Glutamatergic neuron (in vitro differentiated cells): ENCODE data around the gene ANP32E. TPM values are rescaled to one million over a fixed set of nuclear protein-coding genes. Genes with fewer than 3 reads are reported as not detected.
"Not testable (repeated sequence)": the region's sequence is repeated elsewhere in the genome, so short reads cannot be mapped to it uniquely, and the experiment has no call there.

Source experiments
- DNase-seq: peaks from one replicate; pipeline ENCODE4 v3.0.0; 2022
- H3K27ac Mint-ChIP-seq: one replicate; pipeline ENCODE4 v1.8.0; 2020; ENCODE audit warnings: mild to moderate bottlenecking, mixed read lengths, inconsistent platforms; ENCODE audit not compliant: unreplicated experiment
- H3K27me3 Mint-ChIP-seq: one replicate; pipeline ENCODE4 v1.8.0; 2020; ENCODE audit warnings: mild to moderate bottlenecking, moderate library complexity, mixed read lengths, inconsistent platforms; ENCODE audit not compliant: unreplicated experiment
- H3K36me3 Mint-ChIP-seq: one replicate; pipeline ENCODE4 v1.8.0; 2020; ENCODE audit warnings: mild to moderate bottlenecking, mixed read lengths, inconsistent platforms; ENCODE audit not compliant: unreplicated experiment
- H3K4me1 Mint-ChIP-seq: one replicate; pipeline ENCODE4 v1.8.0; 2020; ENCODE audit warnings: mild to moderate bottlenecking, low read depth, mixed read lengths, inconsistent platforms; ENCODE audit not compliant: unreplicated experiment
- H3K4me3 Mint-ChIP-seq: one replicate; pipeline ENCODE4 v1.8.0; 2020; ENCODE audit warnings: mild to moderate bottlenecking, mixed read lengths, inconsistent platforms; ENCODE audit not compliant: unreplicated experiment
- H3K9me3 Mint-ChIP-seq: one replicate; pipeline ENCODE4 v1.8.0; 2020; ENCODE audit warnings: mild to moderate bottlenecking, moderate library complexity, mixed read lengths, inconsistent platforms; ENCODE audit not compliant: unreplicated experiment
- total RNA-seq: library from RNA; stranded (reverse); fragmentation: NEBNext Ultra II Directional; extraction: Animal tissue kit (Norgen Biotek cat#: 25700); gene quantifications from one replicate; pipeline ENCODE4 v1.2.1, GENCODE V29; 2021; ENCODE audit not compliant: unreplicated experiment
- TF ChIP-seq, protein P1 (sequence below): fragments of 200-600 bp; sonication (generic); IDR thresholded peaks from one replicate; pipeline ENCODE4 v1.5.0; 2021; ENCODE audit not compliant: partially characterized antibody, unreplicated experiment

The ANP32E gene
- total RNA-seq, 1 donor from 2014 or later, result 24.3 TPM

DNA sequence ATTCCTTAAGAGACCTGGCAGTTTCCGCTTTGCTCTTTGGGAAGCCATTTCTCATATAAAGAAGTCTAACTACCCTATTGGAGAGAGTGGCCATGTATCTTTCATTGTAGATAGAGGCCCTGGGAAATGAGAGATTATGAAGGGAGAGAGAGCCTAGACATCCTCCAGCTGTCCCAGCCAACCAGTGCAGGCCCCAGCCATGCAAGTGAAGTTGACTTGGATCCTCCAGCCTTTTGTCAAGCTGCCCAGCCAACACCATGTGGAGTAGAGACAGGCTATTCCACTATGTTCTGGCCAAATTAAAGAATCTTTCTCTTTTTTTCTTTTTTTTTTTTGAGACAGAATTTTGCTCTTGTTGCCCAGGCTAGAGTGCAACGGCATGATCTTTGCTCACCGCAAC is 7.1 kb upstream of the ANP32E start:
- Mint-ChIP-seq H3K27me3 (no peaks in the 10 kb centered on the region), H3K9me3 (no peaks in the 10 kb centered on the region), H3K36me3 (no peaks in the 10 kb centered on the region), H3K4me1 (no peaks in the 10 kb centered on the region), H3K4me3 (no peak overlapping the region), H3K27ac (no peak overlapping the region)
- TF ChIP-seq, protein P1, sequence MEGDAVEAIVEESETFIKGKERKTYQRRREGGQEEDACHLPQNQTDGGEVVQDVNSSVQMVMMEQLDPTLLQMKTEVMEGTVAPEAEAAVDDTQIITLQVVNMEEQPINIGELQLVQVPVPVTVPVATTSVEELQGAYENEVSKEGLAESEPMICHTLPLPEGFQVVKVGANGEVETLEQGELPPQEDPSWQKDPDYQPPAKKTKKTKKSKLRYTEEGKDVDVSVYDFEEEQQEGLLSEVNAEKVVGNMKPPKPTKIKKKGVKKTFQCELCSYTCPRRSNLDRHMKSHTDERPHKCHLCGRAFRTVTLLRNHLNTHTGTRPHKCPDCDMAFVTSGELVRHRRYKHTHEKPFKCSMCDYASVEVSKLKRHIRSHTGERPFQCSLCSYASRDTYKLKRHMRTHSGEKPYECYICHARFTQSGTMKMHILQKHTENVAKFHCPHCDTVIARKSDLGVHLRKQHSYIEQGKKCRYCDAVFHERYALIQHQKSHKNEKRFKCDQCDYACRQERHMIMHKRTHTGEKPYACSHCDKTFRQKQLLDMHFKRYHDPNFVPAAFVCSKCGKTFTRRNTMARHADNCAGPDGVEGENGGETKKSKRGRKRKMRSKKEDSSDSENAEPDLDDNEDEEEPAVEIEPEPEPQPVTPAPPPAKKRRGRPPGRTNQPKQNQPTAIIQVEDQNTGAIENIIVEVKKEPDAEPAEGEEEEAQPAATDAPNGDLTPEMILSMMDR, result no peak
- DNase-seq, result no peak

DNA sequence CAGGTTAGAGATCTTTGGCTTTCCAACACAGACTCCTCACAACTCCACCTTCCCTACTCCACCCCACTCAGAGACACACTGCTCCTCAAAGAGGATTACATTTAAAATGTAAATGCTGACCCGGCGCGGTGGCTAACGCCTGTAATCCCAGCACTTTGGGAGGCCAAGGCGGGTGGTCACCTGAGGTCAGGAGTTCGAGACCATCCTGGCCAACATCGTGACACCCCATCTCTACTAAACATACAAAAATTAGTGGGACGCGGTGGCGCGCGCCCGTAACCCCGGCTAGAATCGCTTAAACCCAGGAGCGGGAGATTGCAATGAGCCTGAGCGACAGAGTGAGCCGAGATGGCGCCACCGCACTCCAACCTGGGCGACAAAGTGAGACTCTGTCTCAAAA is 1.8 kb upstream of the ANP32E start:
- no peak for DNase-seq
- no peak overlapping the region for H3K27ac Mint-ChIP-seq
- no peaks in the 10 kb centered on the region for H3K36me3 Mint-ChIP-seq
- TF ChIP-seq, protein P1, result no peak
- peak overlapping the region; percentile 42 for H3K4me3 Mint-ChIP-seq
- H3K9me3 Mint-ChIP-seq, result no peaks in the 10 kb centered on the region
- peaks cover 8% of the 10 kb centered on the region for H3K4me1 Mint-ChIP-seq
- peaks cover 5% of the 10 kb centered on the region for H3K27me3 Mint-ChIP-seq

DNA sequence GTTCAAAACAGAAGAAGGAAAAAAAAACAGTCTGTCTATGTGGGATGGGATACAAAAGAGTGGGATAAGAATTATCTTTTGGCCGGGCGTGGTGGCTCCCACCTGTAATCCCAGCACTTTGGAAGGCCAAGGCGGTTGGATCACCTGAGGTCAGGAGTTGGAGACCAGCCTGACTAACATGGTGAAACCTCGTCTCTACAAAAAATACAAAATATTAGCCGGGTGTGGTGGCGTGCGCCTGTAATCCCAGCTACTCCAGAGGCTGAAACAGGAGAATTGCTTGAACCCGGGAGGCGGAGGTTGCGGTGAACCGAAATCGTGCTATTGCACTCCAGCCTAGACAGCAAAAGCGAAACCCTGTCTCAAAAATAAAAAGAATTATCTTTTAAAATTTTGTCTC is 1.3 kb upstream of the ANP32E start:
- H3K9me3 Mint-ChIP-seq, H3K36me3 Mint-ChIP-seq, H3K4me1 Mint-ChIP-seq, H3K27ac Mint-ChIP-seq, DNase-seq, H3K27me3 Mint-ChIP-seq: not testable (repeated sequence)
- peak overlapping the region; percentile 42 for H3K4me3 Mint-ChIP-seq

DNA sequence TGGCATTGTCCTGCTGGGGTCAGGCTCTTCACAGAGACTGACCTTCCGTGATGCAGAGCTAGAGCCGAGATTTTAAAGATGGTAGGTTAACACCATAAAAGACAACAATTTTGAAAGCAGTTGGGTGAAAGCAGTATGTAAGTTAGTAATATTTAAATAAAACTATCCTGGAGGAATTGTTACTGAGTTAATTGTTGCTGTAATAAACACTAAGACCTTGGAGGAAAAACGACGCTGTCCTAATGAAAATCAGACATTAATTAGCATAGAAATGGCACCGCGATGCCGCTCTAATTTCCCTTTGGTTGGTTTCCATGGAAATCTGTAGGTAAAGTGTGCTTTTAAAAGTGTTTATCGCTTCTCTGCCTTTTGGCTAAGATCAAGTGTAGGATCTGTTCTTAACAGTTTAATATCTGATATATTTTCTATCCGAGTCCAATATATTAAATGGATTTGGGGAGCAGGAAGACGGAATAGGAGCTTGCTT is 745 bp upstream of the ANP32E start:
- Mint-ChIP-seq H3K27me3 (peaks cover 5% of the 10 kb centered on the region), H3K36me3 (no peaks in the 10 kb centered on the region), H3K27ac (no peak overlapping the region), H3K9me3 (no peaks in the 10 kb centered on the region), H3K4me1 (peaks cover 8% of the 10 kb centered on the region), H3K4me3 (no peak overlapping the region)
- TF ChIP-seq, protein P1, result no peak
- DNase-seq, result no peak

DNA sequence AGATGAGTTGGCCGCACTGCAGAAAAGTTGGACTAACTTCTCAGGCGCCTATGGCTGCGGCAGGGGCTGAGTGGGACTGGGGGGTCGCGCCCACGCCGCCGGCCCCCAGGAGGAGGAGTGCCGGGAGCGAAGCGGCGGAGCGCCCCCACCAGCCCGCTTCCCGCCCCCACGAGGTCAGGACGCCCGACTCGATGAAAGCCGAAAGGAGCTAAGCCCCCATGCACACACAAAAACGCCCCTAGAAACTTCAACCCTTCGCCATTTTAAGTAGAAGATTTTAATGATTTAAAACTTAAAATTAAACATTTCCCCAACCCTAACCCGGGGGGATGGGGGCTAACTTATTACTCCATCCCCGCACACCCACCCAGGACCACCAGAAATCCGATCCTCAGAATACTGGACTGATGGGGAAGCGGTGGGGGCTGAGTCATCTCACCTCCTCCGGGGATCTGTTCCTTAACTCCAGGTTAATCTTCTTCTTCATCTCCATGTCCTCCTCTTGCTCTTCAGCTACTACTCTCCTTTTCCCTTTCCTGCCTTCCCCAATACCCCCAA is 539 bp downstream of the ANP32E start:
- Mint-ChIP-seq H3K27ac (no peak overlapping the region), H3K4me3 (no peak overlapping the region), H3K27me3 (peaks cover 5% of the 10 kb centered on the region), H3K9me3 (no peaks in the 10 kb centered on the region), H3K4me1 (peaks cover 8% of the 10 kb centered on the region), H3K36me3 (no peaks in the 10 kb centered on the region)
- TF ChIP-seq, protein P1, result no peak
- DNase-seq, result no peak
